Jurkat, Clone E6-1 (cell line): ENCODE results near the gene TSPYL6.
A peak's percentile ranks its signal among the peaks of the same experiment; 100 is the strongest.

Experiments used
- DNase-seq: peaks from one replicate; pipeline ENCODE4 v3.0.0-alpha.2; 2011; ENCODE audit warnings: low read depth, low spot score
- H3K4me3 ChIP-seq: 2 replicates; pipeline ENCODE4 v1.5.1; 2011; ENCODE audit warnings: mild to moderate bottlenecking, low read length, control low read depth, moderate library complexity

The TSPYL6 gene

DNA sequence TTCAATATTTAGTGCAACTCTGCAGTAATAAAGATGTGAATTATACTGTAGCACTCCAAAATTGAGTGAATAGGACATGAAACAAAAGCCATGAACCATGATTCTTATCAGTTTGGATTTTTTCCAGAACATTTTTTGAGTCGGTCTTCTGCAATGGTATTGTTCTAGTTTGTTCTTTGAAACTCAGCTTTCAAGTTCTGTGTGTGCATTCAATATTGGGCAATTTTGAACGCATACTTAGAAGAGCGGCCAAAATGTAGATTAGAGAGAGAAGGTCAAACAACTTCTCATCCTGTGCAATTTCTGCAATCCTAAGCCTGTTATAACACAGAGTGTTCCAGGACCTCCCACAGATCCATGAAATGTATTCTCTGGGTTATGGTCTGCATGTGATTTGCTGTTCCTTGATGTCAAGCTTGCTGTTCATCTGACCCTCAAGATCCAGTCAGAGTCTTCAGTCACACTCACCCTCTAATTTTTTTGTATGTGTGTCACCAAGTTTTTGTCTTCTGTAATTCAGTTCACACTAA, 48.3 kb downstream of the TSPYL6 start:
- no peak for DNase-seq

DNA sequence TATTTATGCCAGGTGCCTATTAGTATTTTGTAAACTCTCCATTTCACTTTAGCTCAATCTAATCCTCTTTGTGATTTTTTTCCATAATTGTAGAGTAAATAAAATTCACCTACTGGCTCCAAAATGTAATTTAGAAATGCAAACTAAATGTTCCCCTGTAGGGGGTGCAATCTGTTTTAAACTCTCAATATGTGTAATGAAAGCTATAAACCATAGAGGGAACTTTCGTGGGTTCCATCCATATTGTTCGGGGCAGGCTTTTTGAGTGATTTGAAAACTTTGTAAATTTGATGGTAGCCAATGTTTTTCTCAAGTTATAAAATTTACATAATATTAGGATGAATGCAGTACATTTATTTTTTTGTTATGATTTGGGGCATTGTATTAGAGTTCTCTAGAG, 49.4 kb downstream of the TSPYL6 start:
- no peak overlapping the region for H3K4me3 ChIP-seq
- DNase-seq = peak; percentile 59

More for the DNA sequence above, 48.3 kb downstream of the TSPYL6 start:
- no peak overlapping the region for H3K4me3 ChIP-seq

DNA sequence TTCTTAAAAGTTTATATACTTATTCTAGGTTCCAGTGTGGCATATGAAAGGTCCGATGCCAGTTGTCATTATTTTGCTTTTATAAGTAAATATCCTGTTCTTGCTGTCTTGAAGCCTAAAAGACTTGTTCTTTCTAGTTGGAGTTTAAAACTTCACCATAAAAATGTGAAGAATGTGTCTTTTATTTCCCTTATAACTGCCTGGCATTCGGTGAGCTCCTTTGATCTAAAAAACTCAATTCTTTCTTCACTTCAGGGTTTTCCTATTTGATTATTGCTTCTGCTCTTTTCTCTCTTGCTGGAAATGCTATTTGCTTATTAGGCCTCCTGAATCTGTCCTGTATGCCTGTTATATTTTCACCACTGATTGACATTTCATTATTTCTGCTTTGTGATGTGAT, 51.6 kb downstream of the TSPYL6 start:
- DNase-seq = no peak
- H3K4me3 ChIP-seq = no peak overlapping the region
